ENCODE measurements around the gene RPS10. TPM values are rescaled to one million over a fixed set of nuclear protein-coding genes. Genes with fewer than 3 reads are reported as not detected.
"Not testable (repeated sequence)": the region's sequence is repeated elsewhere in the genome, so short reads cannot be mapped to it uniquely, and the experiment has no call there.

RPS10 gene
- total RNA-seq, 2 experiments from 2014 or later, result 2,106 to 2,169 TPM

GRCh38 chr6:34377571-34377970 lies 48.3 kb downstream of the RPS10 start:
- CTCF ChIA-PET; H3K4me1 Mint-ChIP-seq (ENCODE audit: low read depth); intact Hi-C loops (cut with micrococcal nuclease); H3K27ac Mint-ChIP-seq; DNase-seq; H3K4me3 Mint-ChIP-seq; H3K36me3 Mint-ChIP-seq; H3K9me3 Mint-ChIP-seq; H3K27me3 Mint-ChIP-seq; POLR2A ChIA-PET: not testable (repeated sequence)

GRCh38 chr6:34375833-34376232 lies 50.0 kb downstream of the RPS10 start:
- H3K4me3 Mint-ChIP-seq, result no peak overlapping the region
- no peaks in the 10 kb centered on the region for H3K27me3 Mint-ChIP-seq
- ChIA-PET POLR2A (no interaction called here), CTCF (interaction anchor here (0.7 kb wide), 1 partner anchor 48 kb away, joined by 3 read pairs; no protein-coding TSS in a partner anchor)
- peaks cover 9% of the 10 kb centered on the region for H3K36me3 Mint-ChIP-seq
- H3K4me1 Mint-ChIP-seq (ENCODE audit: low read depth), result peaks cover 4% of the 10 kb centered on the region
- no peak for DNase-seq
- H3K9me3 Mint-ChIP-seq, result no peaks in the 10 kb centered on the region
- intact Hi-C loops (cut with micrococcal nuclease), result no loop called here
- no peak overlapping the region for H3K27ac Mint-ChIP-seq

GRCh38 chr6:34374508-34374907 lies 51.4 kb downstream of the RPS10 start:
- DNase-seq, result no peak
- POLR2A ChIA-PET, result no interaction called here
- intact Hi-C loops (cut with micrococcal nuclease), result no loop called here
- peaks cover 9% of the 10 kb centered on the region for H3K36me3 Mint-ChIP-seq
- CTCF ChIA-PET, result no interaction called here
- peaks cover 6% of the 10 kb centered on the region for H3K4me1 Mint-ChIP-seq (ENCODE audit: low read depth)
- H3K4me3 Mint-ChIP-seq, result no peak overlapping the region
- no peak overlapping the region for H3K27ac Mint-ChIP-seq
- H3K27me3 Mint-ChIP-seq, result no peaks in the 10 kb centered on the region
- no peaks in the 10 kb centered on the region for H3K9me3 Mint-ChIP-seq

GRCh38 chr6:34374069-34374468 lies 51.8 kb downstream of the RPS10 start:
- intact Hi-C loops (cut with micrococcal nuclease), result no loop called here
- H3K27ac Mint-ChIP-seq, result no peak overlapping the region
- no peak overlapping the region for H3K4me3 Mint-ChIP-seq
- H3K27me3 Mint-ChIP-seq, result no peaks in the 10 kb centered on the region
- no peak for DNase-seq
- H3K9me3 Mint-ChIP-seq, result no peaks in the 10 kb centered on the region
- POLR2A ChIA-PET, result no interaction called here
- peaks cover 6% of the 10 kb centered on the region for H3K4me1 Mint-ChIP-seq (ENCODE audit: low read depth)
- H3K36me3 Mint-ChIP-seq, result peaks cover 9% of the 10 kb centered on the region
- CTCF ChIA-PET, result no interaction called here

- POLR2A ChIA-PET, result no interaction called here
- intact Hi-C loops (cut with micrococcal nuclease), result no loop called here
Observed at GRCh38 chr6:34373511-34373910, 52.4 kb downstream of the RPS10 start.

GRCh38 chr6:34371865-34372264 lies 54.0 kb downstream of the RPS10 start:
- H3K4me3 Mint-ChIP-seq; intact Hi-C loops (cut with micrococcal nuclease); H3K9me3 Mint-ChIP-seq; POLR2A ChIA-PET; DNase-seq; H3K27me3 Mint-ChIP-seq; H3K27ac Mint-ChIP-seq; H3K36me3 Mint-ChIP-seq; H3K4me1 Mint-ChIP-seq (ENCODE audit: low read depth); CTCF ChIA-PET: not testable (repeated sequence)

More at GRCh38 chr6:34373511-34373910, 52.4 kb downstream of the RPS10 start:
- H3K36me3 Mint-ChIP-seq, result peaks cover 7% of the 10 kb centered on the region
- no peaks in the 10 kb centered on the region for H3K9me3 Mint-ChIP-seq
- no peak overlapping the region for H3K27ac Mint-ChIP-seq
- H3K4me3 Mint-ChIP-seq, result no peak overlapping the region
- CTCF ChIA-PET, result no interaction called here
- peaks cover 4% of the 10 kb centered on the region for H3K4me1 Mint-ChIP-seq (ENCODE audit: low read depth)
- H3K27me3 Mint-ChIP-seq, result no peaks in the 10 kb centered on the region
- no peak for DNase-seq

GRCh38 chr6:34370361-34370760 lies 55.5 kb downstream of the RPS10 start:
- Mint-ChIP-seq H3K36me3 (peaks cover 5% of the 10 kb centered on the region), H3K27ac (no peak overlapping the region), H3K4me3 (no peak overlapping the region), H3K27me3 (no peaks in the 10 kb centered on the region), H3K9me3 (no peaks in the 10 kb centered on the region), H3K4me1 (ENCODE audit: low read depth) (peaks cover 10% of the 10 kb centered on the region)
- intact Hi-C loops (cut with micrococcal nuclease), result no loop called here
- POLR2A ChIA-PET, result no interaction called here
- CTCF ChIA-PET, result no interaction called here
- DNase-seq, result no peak

GRCh38 chr6:34369385-34369784 lies 56.5 kb downstream of the RPS10 start:
- ChIA-PET CTCF (no interaction called here), POLR2A (no interaction called here)
- peaks cover 5% of the 10 kb centered on the region for H3K36me3 Mint-ChIP-seq
- H3K4me3 Mint-ChIP-seq, result no peak overlapping the region
- no peak for DNase-seq
- no peaks in the 10 kb centered on the region for H3K9me3 Mint-ChIP-seq
- no peaks in the 10 kb centered on the region for H3K27me3 Mint-ChIP-seq
- intact Hi-C loops (cut with micrococcal nuclease), result no loop called here
- peaks cover 10% of the 10 kb centered on the region for H3K4me1 Mint-ChIP-seq (ENCODE audit: low read depth)
- H3K27ac Mint-ChIP-seq, result no peak overlapping the region

Other genes starting within 250 kb of the RPS10 start
- gene HMGA1, start 189.2 kb downstream of the RPS10 start, total RNA-seq, result 100 to 1,000 TPM; 422 to 429 TPM
- gene SMIM29, start 177.1 kb downstream of the RPS10 start, total RNA-seq, result 10 to 100 TPM; 22.4 to 25.2 TPM
- 10 to 100 TPM; 12.7 to 13.4 TPM for gene NUDT3, start 33.4 kb downstream of the RPS10 start, total RNA-seq
- under 1 TPM; 0.10 to 0.40 TPM for gene PACSIN1, start 40.0 kb upstream of the RPS10 start, total RNA-seq
- gene SPDEF, start 130.3 kb upstream of the RPS10 start, total RNA-seq, result under 1 TPM in 1 of 2 experiments, not detected in 1; 0.33 TPM

Measured in activated CD4-positive, alpha-beta memory T cell treated with anti-CD3 and anti-CD28 coated beads for 36 hours (primary cell).